Erythroblast (primary cell): ENCODE data around the gene AAGAB.
"Not testable (repeated sequence)": the region's sequence is repeated elsewhere in the genome, so short reads cannot be mapped to it uniquely, and the experiment has no call there.

ENCODE experiments used
- GATA1 ChIP-seq: IDR thresholded peaks from 2 replicates; pipeline ENCODE4 v1.6.1; 2011; ENCODE audit warnings: low read depth, mild to moderate bottlenecking, control low read depth, low read length, moderate library complexity
- POLR2A ChIP-seq: IDR thresholded peaks from 2 replicates; pipeline ENCODE4 v1.6.1; 2011; ENCODE audit warnings: mild to moderate bottlenecking, low read length

- TF ChIP-seq POLR2A, GATA1: not testable (repeated sequence)
Observed at GRCh38 chr15:67258412-67258811, 4.0 kb upstream of the AAGAB start.
